ENCODE measurements around the gene SPATA3.
A peak's percentile ranks its signal among the peaks of the same experiment; 100 is the strongest.

SPATA3 gene

DNA sequence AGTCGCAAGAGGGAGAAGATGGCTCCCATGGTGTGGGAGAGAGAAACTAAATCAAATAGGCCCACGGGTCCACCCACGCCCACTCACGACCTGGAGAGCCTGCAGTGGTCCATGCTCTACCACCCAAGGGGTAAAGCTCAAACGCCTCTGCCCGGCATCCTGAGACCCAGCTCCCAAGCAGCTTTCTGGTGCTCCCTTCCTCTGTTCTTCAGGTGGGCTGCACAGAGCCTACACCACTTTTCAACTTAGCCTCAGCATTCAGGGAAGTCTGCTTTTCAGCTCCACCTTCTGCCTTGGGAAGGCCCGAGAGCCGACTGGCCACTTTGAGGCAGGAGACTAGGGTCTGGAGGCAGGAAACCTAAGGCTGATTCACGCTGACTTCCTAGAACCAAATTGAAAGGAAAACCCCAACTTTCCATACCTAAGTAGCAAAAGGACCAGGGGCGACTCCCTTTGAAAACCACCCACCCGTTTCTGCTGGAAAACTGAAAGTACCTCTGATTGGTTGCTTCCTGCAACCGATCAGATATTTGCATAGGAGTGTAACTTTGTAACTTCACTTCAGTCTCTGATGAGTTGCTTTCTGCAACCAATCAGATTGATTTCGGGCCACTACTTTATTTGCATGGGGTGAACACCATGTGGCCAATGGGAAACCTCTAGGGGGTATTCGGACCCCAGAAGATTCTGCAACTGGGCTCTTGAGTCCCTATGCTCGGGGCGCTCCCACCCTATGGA lies 26.8 kb upstream of the SPATA3 start:
- DNase-seq = peak; percentile 52

GRCh38 chr2:230969659-230970015 lies 26.3 kb upstream of the SPATA3 start:
- DNase-seq = no peak

GRCh38 chr2:230972046-230972445 lies 23.9 kb upstream of the SPATA3 start:
- peak; percentile 27 for DNase-seq

- DNase-seq = peak; percentile 91
Measured at GRCh38 chr2:230974096-230974913, 21.6 kb upstream of the SPATA3 start.

DNA sequence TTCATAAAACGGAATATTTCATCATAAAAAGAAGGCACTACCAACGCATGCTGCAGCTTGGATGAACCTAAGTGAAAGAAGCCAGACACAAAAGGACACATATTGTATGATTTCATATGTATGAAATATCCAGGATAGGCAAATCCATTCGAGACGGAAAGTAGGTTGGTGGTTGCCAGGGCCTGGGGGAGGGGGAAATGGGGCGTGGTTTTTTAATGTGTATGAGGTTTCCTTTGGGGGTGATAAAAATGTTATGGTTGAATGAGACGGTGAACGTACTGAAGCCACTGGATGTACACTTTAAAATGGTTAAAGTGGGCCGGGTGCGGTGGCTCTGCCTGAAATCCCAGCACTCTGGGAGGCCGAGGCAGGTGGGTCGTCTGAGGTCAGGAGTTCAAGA lies 20.0 kb upstream of the SPATA3 start:
- DNase-seq = no peak

DNA sequence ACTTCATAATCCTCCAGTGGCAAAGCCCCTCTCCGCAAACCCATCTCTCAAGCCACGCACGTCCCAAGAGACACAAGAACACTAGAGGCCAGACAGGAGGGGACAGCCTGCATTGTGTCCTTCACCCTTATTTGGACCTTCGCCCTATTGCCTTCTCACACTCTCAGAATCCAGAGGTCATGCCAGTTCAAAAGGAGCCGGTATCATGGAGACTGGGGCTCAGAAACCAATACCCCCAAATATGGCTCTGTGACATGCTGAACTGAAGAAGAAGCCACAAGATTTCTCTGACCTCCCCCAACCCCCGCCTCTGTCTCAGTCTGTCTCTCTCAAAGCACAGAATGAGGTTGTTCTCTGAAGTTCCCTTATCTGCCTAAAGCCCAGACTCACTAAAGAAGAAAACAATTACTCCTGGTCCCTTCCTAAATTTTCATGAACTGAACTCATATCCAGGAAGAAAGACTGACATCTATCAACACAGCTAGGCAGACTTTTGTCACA lies 19.2 kb upstream of the SPATA3 start:
- peak; percentile 43 for DNase-seq

- peak; percentile 72 for DNase-seq
Measured at GRCh38 chr2:230980468-230980867, 15.5 kb upstream of the SPATA3 start.

- peak; percentile 90 for DNase-seq
Measured at GRCh38 chr2:230981704-230982103, 14.2 kb upstream of the SPATA3 start.

DNA sequence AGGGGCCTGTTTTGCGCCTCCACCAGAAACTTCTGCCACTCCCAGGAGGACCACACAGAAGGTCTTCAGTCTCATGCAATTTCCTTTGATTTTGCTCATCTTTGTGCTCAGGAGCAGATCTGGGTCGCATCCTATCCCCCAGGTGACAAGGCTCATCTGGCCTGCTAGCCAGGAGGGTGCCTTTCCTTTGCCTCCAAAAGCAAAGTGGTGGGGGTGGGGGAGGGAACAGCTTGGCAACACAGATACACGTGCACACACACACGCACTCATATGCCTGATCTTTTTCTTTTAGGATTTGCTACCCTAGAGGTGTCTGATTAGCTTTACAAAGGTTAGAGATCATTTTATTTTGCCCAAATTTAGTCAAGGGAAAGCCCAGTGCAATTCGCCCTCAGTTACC lies 13.8 kb upstream of the SPATA3 start:
- DNase-seq = no peak

DNA sequence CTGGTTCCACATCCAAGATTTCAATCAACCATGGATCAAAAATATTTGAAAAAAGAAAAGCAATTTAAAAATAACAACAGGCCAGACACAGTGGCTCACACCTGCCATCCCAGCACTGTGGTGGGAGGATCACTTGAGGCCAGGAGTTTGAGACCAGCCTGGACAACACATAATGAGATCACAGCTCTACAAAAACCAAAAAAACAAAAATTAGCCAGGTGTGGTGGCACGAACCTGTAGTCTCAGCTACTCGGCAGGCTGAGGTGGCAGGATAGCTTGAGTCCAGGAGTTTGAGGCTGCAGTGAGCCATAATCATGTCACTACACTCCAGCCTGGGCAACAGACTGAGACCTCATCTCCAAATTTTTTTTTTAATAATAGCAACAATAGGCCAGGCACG lies 13.4 kb upstream of the SPATA3 start:
- DNase-seq = peak; percentile 46

DNA sequence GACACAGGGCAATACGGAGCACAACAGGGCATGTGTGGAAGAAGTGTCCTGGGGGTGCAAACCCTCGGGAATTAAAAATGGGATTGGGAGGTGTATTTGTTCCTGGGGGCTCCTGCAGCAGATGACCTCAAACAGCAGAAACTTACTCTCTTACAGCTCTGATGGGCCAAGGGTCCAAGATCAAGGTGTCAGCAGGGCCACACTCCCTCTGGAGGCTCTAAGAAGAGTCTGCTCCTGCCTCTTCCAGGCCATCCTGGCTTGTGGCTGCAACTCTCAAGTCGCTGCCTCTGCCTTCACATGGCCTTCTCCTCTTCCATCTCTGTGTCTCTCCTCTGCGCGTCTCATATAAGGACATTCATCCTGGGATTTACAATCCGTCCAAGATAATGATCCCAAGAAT lies 12.4 kb upstream of the SPATA3 start:
- DNase-seq = peak; percentile 39

DNA sequence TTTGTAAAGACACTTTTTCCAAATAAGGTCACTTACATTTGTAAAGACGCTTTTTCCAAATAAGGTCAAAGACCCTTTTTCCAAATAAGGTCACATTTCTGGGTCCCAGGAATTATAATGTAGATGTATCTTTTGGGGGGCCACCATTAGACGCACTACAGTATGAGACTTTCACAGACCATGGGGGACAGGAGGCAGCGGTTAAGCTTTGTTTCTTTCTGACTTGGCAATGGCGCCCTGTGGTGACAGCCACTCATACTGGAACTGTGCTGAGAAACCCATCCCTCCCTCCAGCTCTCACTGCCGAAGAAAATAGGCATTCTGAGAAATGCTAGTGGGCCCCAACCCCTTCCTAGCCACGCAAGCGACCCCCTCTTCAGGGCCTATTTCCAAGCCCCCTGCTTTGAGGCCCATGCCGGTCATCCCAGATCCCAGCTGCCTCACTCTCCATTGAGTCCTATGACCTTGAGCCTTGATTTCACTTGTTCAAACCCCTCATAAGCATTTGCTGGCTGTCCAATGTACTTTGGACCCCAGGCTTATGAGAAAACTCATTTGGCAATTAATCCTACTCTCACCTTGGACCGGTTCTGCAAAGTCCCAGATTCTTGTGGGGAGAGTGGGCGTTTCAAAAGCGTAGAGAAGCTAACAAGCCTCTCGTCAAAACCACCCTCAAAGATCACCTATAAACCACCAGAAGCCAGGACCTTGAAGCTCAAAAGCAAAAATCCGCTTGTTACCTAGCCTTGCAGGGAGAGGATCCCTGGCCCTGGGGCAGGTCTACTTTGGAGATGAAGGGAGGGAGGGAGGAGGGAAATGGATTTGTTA lies 11.3 kb upstream of the SPATA3 start:
- peak; percentile 96 for DNase-seq

GRCh38 chr2:230985519-230986231 lies 10.2 kb upstream of the SPATA3 start:
- DNase-seq = peak; percentile 51

- DNase-seq = no peak
Measured at GRCh38 chr2:230986520-230987136, 9.3 kb upstream of the SPATA3 start.

GRCh38 chr2:230987137-230988020 lies 8.5 kb upstream of the SPATA3 start:
- DNase-seq = peak; percentile 88

GRCh38 chr2:230989731-230990130 lies 6.2 kb upstream of the SPATA3 start:
- DNase-seq = no peak

DNA sequence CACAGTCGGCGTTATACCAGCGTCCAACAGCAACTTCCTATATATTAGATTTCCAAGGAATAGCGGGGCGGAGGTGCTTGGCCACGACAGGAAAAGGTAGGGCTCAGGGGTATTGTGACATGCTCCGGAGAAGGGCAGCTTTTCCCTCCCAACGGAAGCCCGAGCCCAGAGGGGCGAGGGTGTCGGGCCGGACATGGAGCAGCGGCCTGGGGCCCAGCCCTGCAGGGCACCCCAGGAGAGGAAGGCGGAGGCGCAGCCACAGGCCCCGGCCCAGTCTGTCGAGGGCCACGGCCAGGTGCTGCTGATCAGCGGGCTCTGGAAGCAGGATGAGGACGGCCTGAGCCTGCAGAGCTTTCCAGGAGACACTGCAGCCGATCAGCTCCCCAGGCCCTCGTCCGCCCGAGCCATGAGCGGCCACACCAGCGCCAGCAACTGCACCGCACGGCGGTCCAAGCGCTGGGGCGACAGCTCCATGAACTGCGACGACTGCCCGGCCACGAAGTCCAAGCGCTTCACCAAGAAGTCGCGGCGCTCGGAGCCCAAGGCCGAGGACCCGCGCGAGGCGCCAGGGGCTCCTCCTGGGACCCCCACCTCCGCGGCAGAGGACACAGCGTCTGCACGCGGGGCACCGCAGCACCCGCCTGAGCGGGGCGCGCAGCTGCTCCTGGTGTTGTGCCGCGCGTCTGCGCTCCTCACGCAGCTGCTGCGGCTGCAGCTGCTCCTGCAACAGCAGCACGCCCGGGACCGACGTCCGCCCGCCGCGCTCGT lies 5.6 kb upstream of the SPATA3 start:
- no peak for DNase-seq

DNA sequence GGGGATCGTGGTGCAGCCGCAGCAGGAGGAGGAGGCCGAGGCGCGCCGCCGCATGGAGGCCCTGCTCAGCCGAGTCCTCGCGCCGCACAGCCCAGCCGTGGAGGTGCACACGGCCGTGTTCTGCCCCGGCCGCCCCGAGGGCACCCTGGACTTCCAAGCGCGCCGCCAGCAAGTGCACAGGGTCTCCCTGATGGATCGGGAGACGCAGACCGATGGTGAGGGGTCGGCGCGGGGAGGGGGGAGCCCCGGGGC lies 5.1 kb upstream of the SPATA3 start:
- DNase-seq = no peak

DNA sequence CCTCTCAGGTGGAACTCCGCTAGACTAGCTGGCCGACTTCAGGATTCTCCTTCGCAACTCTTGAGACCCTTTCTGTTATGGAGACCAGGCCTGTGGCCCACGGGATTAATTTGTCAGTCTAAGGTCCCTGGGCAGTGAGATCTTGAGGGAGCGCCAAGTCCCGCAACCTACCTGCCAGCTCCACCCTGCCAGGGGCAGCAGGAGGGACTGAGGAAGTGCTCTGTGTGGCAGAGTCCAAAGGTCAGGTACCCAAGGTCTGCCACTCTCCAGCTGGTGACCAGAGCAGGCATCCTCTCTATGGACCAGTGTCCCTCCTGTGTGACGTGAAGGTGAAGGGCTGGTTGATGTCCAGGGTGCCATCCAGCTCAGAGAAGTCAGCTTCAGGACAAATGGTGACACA lies 4.3 kb upstream of the SPATA3 start:
- no peak for DNase-seq

DNA sequence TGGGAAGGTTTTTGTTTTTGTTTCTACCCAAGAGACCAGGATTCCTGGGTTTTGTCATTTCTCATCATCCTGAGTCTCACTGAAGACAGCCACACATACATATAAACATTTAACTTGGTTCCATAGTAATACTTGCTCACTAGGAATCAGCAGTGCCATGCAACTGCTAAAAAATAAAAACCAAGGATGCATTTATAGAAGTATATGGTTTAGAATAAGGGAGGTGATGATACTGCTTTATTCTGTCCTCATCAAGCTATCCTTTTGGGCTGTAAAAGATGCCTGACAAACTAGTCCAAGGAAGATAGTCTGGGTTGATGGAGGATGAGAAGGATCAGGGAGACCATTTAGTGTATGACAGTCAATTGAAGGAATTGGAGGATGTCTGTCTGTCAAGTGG lies 740 bp downstream of the SPATA3 start:
- no peak for DNase-seq

DNA sequence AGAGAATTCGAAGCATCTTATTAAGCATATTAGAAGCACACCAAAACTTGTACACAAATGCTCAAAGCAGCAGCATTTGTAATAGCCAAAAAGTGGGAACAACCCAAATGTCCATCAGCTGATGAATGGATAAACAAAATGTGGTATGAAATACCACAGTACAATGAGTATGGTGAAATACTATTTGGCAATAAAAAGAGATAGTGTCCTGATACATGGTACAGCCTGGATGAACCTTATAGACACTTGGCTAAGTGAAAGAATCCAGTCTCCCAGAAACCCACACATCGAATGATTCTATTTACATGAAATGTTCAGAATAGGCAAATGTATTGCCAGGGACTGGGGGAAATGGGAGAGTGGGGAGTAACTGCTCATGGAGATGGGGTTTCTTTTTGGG lies 3.0 kb downstream of the SPATA3 start:
- DNase-seq = no peak

All from activated CD4-positive, alpha-beta T cell treated with anti-CD3 and anti-CD28 coated beads, Interleukin-2, Interleukin-6, amounts not matched to agents 100 ng/mL and 50 ng/mL, durations not matched to agents 16 hours and 8 hours (primary cell).